NCI-H82 treated with DMSO at 0.1 percent for 48 hours (cell line): Measurements from ENCODE around the gene PATE4.

Experiments
- DNase-seq: peaks from one replicate; lab custom pipeline; 2025; ENCODE audit not compliant: unreplicated experiment; lab: John Stamatoyannopoulos, UW

PATE4 gene

DNA sequence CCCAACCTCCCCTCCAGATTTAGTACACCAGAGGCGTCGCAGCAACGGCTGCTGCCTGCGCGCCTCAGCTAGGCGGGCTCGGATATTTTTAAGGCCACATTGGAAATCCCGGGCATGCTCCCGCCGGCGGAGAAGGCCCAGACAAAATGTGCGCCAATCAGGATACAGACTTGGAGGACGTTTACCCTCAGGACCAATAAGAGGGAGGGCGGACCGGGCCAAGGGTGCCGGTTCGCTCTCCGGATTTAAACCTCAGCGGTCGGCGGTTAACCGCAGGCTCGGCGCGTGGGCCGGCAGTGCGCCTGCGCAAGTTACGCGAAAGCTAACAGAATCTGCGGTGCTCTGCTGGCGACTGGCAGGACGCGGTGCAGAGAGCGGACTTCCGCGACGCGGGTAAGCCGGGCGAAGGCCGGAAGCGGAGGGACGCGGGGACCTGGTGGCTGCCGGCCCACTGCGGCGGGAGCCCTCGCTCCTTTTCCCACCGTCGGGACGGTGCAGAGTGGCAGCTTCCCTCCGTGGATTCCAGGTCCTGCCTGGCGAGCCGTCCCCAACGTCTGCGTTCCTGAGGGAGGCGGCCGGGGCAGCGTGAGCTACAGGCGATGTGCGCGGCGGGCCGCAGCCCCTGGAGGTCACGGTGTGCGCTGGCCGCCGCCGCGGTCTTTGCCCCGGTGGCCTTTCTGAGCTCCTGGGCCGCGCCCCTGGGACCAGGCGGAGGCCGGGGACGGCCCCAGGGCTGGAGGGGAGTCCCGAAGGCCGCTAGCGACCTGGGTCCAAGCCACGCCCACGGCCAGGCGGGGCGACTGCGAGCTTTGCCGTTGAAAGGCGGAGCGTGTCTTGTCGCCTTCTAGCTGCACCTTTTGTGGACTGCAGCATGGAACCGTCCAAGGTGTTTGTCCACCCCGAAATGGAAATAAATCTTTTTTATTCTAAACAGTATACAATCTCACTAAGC, 54.5 kb downstream of the PATE4 start, which contains the start of gene HYLS1:
Gene HYLS1 (plus strand): TSS at position 296 of the 952 bp plus-strand sequence. CDS start 11,701 bp downstream, outside the sequence.
- no peak for DNase-seq
